Heart left ventricle (tissue), 13 donors: ENCODE data around the gene ALDOB.

Source experiments
- CTCF ChIP-seq, 12 donors: fragments of 200-600 bp; sonication (generic) in 4 of 12; IDR thresholded peaks; one replicate each; pipeline versions ENCODE4 v1.5.0 to v1.8.0; 2018 to 2022; ENCODE audit warnings: antibody characterized with exemption in 12 of 12, mild to moderate bottlenecking in 5 of 12
- POLR2A ChIP-seq, 2 donors: fragments of 450-650 bp; IDR thresholded peaks; one replicate each; pipeline ENCODE4 v1.6.1; 2017; ENCODE audit warnings: antibody characterized with exemption in 2 of 2, mild to moderate bottlenecking in 2 of 2, moderate library complexity in 2 of 2
- donor health status: ischemic (EF 13 %, LVEDD 7.1; RV severe dilation, severe dysfunction).
- donor health status: DM: no; HTN: yes; CAD: no.
- donor health status: DM: no; HTN: no; CAD: no.
- donor health status: ischemic (EF 25% LVEDD 6.9; RV normal size, moderate dysfunction).
- donor health status: ischemic (EF 25% LVEDD 5.7; RV mildly dilated, moderate dysfunction).
- donor health status: ischemic (EF 35%, LVEDD 5.7; RV mildly dilated, moderate dysfunction).
- donor health status: nonischemic (EF 11% LVEDD 7.7; RV severe dilation, severe dysfunction).
- donor health status: DM: yes; HTN: yes; CAD: no.
- donor health status: PGD.
- donor health status: ischemic (EF 29% LVEDD 5.4; RV normal size, mild dysfunction).
- donor health status: nonischemic (EF 23%, LVEDD 6.1; RV moderate dilation, normal function).

GRCh38 chr9:101419863-101420262, 15.7 kb downstream of the ALDOB start:
- TF ChIP-seq CTCF (IDR thresholded peaks at IDR 0.05) (no peak), POLR2A (IDR thresholded peaks at IDR 0.05) (no peak)
